Measurements from ENCODE around the gene MCAT.
"Not testable (repeated sequence)": the region's sequence is repeated elsewhere in the genome, so short reads cannot be mapped to it uniquely, and the experiment has no call there.

The MCAT gene

DNA sequence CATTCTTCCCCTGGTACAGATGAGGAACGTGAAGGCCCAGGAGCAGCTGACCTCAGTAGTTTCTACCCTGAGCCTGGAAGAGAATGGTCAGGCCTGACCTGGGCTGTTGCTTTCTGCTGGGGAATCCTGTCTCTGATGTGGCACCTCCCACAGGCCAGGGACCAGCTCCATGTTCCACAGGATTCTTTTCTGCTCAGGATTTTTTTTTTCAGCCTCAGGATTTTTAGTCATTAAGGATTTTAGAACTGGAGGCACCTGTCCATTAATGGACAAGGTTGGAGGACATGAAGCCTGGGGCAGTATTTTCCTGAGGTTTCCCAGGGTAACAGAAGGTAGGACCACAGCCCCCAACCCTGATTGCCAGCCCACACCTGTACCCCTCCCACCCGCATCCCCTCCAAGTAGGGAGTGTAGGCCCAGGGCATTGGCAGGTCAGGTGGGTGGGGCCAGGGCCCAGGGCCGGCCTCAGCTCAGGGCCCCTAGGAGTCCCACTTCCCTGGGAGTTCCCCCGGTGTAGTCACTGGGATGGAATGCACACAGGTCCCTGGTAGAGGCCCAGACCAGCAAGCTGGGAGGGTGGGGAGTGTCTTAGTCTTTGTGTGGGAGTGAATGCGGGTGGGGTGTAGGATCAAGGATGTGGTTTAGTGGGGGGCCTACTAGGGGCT lies 16.6 kb downstream of the MCAT start:
- DNase-seq (ENCODE audit: low read depth), result no peak

DNA sequence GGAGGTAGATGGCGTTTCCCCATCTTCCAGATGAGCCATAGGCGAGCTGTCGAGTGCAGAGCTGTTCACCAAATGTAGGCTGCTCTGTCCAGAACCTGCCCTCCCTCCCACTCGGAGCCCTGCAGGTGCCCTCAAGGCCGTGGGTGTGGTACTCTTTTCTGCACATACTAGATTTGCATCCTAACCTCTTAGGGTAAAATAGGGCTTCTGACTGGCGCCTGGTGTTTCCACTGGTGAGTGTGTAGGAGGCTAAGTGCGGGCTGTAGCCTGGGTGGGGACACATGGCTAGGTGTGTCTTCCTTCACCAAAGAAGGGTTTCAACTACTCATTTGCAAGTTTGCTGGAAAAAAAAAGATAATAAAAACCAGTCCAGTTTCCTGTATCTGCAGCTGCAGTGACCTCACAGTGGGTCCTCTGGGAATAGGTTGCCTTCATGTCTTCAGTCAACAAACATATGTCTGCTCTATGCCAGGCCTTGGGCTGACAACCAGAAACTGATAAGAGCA lies 24.2 kb downstream of the MCAT start:
- no peak for DNase-seq (ENCODE audit: low read depth)

DNA sequence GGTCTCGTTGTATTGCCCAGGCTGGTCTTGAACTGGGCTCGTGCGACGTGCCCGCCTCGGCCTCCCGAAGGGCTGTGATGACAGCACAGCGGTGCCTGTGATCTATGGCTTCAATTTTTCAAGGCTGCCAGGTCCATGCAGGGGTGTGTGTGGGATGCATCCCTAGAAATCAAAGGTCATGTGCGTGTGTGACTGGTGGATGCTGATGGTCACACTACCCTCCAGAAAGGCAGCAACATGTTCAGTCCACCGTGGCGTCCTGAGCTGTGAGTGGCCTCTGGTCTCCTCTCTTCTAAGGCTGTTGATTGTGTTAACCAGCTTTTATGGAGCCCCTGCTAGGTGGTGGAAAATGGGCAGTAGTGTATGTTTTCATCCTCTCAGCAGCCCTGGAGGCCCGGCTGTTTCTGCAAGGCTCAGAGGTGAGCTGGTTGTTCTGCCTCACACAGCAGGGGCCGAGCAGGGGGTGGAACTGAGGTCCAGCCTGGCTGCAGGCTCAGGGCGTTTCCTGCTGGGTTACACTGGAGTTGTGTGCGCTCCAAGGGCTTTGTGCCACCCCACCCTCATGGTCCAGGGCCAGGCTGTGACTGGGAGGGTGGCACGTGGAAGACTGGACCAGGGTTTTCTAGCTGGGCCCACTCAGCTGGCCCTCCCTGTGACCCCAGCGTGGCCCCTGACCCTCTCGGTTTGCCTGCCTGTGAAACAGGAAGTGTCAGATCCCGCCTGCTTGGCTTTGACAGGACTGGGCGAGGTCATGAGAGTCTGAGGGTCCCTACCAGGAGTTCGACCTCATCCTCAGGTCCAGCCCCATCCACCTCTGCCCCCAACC lies 25.0 kb downstream of the MCAT start:
- no peak for DNase-seq (ENCODE audit: low read depth)

DNA sequence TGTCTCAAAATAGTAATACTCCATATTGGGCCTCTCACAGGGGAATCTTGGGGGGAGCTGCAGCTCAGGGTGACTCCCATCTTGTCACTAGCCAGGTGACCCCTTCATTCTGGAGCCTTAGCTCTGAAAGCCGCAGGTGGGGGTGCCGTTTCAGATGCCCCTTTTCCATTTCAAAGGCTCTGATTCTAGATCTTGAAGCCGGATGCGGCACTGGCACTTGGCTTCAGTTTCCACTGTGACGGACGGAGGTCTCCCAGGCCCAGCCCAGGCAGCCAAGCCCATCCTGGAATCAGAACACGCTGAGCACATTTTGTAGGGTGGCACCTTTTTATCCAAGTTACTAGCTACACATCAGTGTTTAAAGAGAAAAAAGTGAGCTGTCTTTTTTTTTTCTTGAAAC lies 26.3 kb downstream of the MCAT start:
- no peak for DNase-seq (ENCODE audit: low read depth)

DNA sequence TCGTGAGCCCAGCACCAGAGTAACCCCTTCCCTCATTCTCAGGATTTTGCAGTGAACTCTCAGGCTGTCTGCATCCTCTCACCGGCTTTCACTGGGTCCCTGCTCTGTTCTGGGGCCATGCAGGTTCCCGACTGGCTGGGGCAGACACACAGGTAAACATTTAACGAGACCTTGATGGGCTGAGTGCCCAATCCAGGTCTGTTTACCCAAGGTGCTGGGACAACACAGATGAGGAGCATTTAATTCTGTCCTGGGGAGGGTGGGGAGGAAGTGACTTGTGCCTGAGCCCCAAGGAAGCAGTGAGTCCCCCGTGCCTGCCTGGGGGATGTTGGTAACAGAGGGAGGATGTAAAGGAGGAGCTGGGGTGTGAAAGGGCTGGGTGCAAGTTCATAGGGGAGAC lies 28.2 kb downstream of the MCAT start:
- no peak for DNase-seq (ENCODE audit: low read depth)

DNA sequence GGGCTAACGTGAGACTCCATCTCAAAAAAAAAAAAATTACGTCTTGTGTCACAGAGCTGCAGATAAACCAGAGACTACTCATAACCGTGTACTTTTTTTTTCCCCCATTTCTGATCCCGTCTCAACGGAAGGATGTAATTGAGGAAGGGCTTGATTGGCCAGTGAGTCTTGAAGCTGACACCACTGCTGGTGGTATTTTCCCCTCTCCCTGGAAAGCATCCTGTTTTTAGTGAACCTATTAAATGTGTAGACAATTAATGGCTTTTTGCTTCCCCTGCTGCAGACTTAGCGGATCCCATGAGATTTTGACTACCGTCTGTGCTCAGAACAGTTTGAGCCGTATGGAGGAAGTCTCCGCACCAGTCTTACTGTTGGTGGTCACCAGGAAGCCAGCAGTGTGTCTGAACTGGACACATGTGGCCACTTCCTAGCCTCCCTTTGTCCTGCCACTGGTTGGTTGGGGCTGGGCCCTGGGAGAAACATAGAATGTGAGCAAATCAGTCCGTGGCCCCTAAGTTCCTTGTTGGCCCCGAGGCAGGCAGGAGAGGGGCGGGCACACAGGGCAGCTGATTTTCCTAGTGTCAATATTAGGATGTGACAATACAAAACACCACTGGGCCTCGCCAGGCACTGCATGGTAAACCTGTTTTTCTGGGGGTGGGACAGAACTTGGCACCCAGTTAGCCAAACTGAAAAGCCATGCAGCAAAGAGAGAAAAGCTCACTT lies 29.5 kb downstream of the MCAT start:
- DNase-seq (ENCODE audit: low read depth), result no peak

DNA sequence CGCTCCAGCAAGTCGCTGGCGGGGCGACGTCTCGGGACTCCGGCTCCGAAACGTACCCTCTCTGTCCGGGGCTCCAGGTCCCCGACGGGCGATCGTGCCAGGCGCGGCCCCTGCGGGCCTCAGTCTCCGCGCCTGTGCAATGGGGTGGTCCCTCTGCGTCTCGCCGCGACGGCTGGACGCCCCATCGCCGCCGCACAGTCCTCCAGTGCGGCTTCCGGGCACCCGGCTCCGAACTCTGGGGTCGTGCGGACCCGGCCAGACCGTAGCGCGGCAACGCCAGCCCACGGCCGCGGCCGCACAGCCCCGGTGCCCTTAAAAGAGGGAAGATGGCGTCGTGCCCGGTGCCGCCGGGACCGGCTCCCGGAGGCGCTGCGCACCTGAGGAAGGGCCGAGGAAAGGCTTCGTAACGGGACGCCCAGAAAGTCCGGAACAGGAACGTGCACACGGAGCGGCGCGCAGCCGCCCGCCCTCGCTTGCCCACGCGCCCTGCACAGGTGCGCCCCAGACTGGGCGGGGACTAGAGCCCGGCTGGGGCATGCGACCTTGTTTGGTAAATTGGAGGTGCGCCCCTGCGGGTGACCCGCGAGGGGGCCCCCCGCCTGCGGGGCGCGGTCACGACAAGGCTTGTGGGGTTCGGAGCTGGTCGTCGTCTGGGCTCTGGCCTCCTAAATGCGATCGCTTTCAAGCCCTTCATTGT lies 32.1 kb downstream of the MCAT start:
- no peak for DNase-seq (ENCODE audit: low read depth)

DNA sequence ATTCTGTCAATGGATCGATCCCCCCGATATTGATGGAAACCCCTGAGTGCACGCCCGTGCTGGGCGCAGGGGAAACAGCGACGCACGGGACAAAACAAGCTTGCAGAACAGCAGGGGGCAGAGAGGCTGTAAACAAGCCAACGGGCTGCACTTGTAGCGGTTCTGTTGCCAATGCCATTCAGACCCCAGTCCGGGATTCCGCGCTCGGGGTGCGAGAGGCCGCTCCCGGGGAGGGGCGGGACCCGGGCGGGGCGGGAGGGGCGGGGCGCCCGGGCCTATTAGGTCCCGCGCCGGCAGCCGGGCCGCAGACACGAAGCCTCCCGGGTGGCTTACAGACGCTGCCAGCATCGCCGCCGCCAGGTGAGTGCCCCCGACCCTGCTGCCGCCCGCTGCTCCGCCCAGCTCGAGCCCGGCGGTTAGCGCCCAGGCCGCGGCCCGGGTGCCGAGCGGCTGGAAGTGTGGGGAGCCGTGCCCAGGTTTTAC lies 32.7 kb downstream of the MCAT start, which contains the start of gene BIK:
BIK (plus strand) TSS at position 307 of the 483 bp plus-strand sequence. CDS start 13,273 bp downstream, outside the sequence.
- peak; percentile 19 for DNase-seq (ENCODE audit: low read depth)

DNA sequence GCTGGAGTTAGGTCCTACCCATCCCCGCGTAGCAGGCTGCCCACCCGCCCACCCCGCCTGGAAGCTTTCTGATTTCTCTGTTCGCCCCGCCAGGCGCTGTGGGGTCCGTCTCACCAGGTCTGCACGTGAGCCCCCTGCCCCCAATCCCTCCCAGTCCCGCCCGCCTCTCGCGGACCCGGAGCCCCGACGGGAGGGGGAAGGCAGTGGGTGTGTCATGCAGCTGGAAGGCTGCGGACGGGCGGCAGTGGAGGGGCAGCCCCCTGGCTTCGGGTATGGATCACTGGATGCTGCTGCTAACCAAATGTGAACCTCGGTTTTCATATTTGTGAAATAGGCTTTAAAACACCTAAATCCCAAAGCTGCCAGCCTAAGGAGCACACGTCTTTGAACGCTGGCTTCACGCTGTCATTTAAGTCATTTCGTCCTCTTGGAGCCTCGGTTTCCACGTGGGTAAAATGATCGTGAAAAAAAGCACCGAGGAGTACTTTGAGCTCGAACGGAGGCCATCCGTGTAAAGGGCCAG lies 33.2 kb downstream of the MCAT start:
- DNase-seq (ENCODE audit: low read depth), result no peak

DNA sequence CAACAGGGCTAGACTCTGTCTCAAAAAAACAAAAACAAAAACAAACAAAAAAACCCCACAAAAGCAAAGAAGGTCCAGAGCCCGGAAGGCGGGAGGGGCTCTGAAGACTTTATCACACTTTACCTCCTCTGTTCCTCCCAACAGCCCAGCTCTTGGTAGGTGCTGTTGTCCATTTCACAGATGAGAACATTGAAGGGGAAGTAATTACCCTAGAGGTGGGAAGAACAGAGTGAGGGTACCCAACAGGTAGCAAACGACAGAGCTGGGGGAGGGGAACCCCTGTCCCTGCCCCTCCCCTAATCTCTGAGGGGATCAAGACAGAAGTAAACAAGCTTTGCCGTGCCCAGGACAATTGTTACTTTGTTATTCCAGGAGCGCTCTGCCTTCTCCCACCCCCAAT lies 33.7 kb downstream of the MCAT start:
- no peak for DNase-seq (ENCODE audit: low read depth)

DNA sequence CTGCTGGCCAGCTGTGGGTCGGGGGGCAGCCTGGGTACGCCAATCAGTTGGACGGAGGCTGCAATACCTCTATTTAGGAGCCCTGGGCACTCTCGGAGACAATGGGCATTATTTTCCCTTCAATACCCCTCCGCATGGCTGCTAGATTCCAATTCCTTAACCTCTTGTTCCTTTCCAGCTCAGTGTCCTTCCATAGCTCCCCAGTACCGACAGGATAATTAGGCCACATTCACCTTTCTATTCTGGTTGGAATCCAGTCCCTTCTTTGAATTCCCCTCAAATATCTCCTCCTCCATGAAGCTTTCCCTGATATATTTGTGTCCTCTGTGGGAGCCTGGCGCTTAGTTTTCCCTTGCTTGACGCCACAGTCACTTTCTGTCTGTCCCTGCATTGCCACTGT lies 36.9 kb downstream of the MCAT start:
- no peak for DNase-seq (ENCODE audit: low read depth)

DNA sequence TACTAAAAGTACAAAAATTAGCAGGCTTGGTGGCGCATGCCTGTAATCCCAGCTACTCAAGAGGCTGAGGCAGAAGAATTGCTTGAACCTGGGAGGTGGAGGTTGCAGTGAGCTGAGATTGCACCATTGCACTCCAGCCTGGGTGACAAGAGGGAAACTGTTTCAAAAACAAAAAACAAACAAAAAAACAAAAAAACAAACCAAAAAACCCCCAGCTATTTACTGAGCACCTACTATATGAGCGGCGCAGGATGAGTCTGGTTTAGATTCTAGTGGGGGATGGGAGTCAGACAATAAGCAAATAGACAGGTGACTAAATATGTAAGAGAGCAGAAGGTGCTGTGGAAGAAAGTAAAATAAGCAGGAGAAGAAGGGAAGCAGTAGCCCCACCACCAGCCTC lies 38.2 kb downstream of the MCAT start:
- DNase-seq (ENCODE audit: low read depth), result not testable (repeated sequence)

DNA sequence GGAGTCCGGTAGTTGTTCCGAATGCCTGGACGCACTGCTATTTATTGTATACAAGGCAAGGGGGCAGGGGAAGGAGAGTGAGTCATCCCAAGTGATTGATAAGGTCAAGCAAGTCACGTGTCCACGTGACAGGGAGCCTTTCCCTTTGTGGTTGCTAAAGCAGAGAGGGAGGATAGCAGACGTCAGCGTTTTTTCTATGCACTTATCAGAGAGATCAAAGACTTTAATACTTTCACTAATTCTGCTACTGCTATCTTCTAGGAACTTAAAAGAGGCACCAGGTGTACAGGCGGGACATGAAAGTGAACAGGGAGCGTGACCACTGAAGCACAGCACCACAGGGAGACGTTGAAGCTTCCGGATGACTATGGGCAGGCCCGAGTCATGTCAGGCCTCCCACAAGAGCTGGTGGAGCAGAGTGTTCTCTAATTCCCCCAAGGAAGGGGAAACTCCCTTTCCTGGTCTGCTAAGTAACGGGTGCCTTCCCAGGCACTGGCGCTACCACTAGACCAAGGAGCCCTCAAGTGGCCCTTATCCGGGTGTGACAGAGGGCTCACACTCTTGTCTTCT lies 39.1 kb downstream of the MCAT start:
- not testable (repeated sequence) for DNase-seq (ENCODE audit: low read depth)

DNA sequence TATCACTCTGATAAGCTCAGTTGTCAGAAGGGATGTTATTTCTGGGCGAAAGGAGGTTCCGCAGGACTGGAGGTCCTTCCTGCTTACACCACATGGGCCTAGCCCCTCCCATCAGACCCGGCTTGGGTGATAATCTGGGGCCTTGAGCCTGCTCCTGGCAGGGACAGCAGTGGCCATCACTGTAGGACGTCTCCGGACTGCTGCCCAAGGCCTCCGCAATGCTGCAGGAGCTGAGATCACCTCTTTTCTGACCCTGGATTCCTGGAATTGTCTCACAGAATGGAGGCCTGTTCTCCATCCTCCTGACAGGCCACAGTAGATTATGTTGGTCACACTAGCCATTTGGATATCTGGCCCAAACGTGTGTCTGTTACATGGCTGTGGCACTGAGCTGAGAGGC lies 41.9 kb downstream of the MCAT start:
- DNase-seq (ENCODE audit: low read depth), result no peak

DNA sequence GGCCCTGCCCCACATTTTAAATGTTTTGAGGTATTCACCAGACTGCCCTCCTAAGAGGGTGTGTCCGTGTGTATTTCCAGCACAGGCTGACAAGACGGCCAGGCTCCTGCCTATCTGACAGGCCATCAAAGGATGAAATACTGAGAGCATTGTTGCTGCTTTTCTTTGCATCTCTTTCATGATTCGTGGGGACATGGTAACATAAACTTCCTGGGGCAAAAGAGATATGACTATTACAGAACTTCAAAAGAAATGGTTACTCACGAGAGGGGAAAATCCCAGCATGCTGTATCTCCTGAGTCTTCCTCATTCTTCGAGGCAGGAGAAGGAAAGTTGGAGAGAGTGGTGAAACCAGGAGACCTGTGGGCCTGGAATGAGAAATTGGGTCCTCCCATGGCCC lies 43.0 kb downstream of the MCAT start:
- no peak for DNase-seq (ENCODE audit: low read depth)

DNA sequence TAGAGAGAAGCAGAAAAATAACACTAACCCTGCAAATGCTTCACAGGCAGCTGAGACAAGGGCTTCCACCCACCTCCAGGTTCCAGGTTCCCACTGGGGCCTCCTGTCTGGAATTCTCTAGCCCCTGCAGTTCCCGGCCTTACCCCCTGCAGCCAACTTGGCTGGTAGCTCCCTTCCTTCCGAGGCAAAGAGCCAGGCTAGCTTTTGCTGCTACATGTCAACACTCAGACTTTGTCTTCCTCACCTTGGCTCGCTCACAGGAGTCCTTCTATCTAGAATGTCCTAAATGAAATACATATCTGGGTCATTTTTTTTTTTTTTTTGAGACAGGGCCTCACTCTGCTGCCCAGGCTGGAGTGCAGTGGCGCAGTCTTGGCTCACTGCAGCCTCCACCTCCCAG lies 44.1 kb downstream of the MCAT start:
- DNase-seq (ENCODE audit: low read depth), result no peak

DNA sequence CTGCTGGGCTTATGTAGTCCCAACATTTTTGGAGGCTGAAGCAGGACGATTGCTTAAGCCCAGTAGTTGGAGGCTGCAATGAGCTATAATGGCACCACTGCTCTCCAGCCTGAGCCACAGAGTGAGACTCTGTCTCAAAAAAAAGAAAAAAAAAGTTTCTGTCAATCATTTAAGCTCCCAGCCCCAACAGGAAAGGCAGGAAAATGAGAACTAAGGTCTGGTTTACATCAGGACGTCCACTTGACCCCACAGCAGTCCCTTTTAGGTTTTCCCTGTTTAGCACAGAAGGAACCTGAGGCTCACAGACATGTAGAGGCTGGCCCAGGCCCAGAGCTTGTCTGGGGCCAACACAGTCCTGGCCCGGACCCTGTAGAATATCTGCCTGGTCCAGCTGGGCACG lies 44.8 kb downstream of the MCAT start:
- no peak for DNase-seq (ENCODE audit: low read depth)

DNA sequence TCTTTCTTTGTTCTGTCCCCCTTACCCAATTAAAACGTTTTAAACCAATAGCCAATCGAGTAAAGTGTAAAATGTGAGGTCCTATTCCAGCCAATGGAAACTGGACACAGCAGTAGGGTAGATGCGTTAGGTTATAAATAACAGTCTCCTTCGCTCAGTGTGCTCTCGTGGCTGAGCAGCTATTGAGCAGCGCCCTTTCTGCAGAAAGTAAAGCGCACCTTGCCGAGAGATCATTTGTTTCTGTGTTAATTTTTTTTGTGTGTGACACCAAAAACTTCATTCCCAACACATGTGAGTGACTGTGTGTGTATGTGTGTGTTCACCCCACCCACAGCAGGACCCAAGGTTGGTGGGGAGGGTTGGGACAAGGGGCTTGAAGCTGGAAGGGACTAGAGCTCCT lies 46.8 kb downstream of the MCAT start:
- DNase-seq (ENCODE audit: low read depth), result no peak

DNA sequence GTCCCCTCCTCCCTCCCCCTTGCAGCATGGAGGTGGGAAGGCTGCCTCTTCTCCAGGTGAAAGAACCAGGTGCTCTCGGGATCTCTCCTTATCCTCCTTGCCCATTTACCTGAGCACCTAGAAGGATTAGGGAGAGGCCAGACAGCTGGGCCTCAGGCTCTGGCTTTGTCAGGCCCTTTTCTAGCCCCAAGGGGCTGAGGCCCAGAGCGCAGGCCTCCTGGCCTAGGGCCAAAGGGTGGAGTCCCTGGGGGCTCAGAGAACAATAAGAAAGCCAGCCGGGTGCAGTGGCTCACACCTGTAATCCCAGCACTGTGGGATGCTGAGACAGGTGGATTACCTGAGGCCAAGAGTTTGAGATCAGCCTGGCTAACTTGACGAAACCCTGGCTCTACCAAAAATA lies 48.6 kb downstream of the MCAT start:
- DNase-seq (ENCODE audit: low read depth), result no peak

DNA sequence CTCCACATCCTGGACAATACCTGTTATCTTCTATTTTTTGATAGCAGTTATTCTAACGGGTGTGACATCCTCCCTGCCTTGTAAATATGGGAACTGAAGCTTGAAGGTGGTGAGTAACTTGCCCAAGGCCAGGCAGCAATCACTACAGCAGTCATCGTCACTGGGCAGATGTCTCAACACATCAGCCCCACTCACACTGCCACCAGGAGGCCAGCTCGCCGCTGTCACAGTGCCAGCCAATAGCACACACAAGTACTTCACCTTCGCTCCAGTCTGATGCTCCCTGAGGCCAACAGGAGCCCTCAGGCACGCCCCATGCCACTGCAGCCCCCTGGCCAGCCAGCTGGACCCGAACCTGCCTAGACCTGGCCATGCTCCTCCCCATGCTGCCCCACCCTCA lies 49.1 kb downstream of the MCAT start:
- no peak for DNase-seq (ENCODE audit: low read depth)

DNA sequence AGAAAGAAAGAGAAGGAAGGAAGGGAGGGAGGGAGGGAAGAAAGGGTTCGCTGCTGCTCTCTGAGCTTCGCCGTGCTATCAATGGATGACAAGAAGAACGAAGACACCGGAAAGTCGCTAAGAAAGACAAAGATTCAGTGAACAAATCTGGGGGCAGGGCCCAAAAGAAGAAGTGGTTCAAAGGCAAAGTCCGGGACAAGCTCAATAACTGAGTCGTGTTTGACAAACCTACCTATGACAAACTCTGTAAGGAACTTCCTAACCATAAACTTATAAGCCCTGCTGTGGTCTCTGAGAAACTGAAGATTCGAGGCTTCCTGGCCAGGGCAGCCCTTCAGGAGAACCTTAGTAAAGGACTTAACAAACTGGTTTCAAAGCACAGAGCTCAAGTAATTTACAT lies 51.1 kb downstream of the MCAT start:
- DNase-seq (ENCODE audit: low read depth), result no peak

All from stimulated activated CD8-positive, alpha-beta memory T cell treated with anti-CD3 and anti-CD28 coated beads, Interleukin-4, amount 100 ng/mL, for 24 hours (primary cell).